MCF 10A (cell line): ENCODE measurements around the gene LYL1. TPM values are rescaled to one million over a fixed set of nuclear protein-coding genes. Genes with fewer than 3 reads are reported as not detected.

Experiments used
- BruUV-seq: library from RNA; stranded (reverse); fragments of 400-500 nt; replicated peaks from 2 replicates; lab custom pipeline; 2021; lab: Mats Ljungman, UMichigan
- CTCF ChIA-PET: fragments of 300-600 bp; sonication (Branson Sonifier 250); formaldehyde crosslinking; extraction: SDS; loops from one replicate; lab custom pipeline; 2021; ENCODE audit warnings: antibody characterized with exemption, inconsistent platforms; lab: Yijun Ruan, JAX
- POLR2A ChIA-PET: fragments of 300-600, 350-650 bp; sonication (Branson Sonifier 250); formaldehyde crosslinking; extraction: SDS; loops from one replicate; lab custom pipeline; 2020; ENCODE audit warnings: antibody characterized with exemption, inconsistent platforms; lab: Yijun Ruan, JAX
- DNase-seq: peaks from one replicate; pipeline ENCODE4 v3.0.0-alpha.2; 2018; ENCODE audit not compliant: unreplicated experiment
- H3K27ac Mint-ChIP-seq: one replicate; pipeline ENCODE4 v1.8.0; 2022; ENCODE audit warnings: mild to moderate bottlenecking, low read depth, mixed read lengths; ENCODE audit not compliant: unreplicated experiment
- H3K27me3 Mint-ChIP-seq: one replicate; pipeline ENCODE4 v1.8.0; 2022; ENCODE audit warnings: mixed read lengths; ENCODE audit not compliant: insufficient read depth, unreplicated experiment
- H3K36me3 Mint-ChIP-seq: one replicate; pipeline ENCODE4 v1.8.0; 2022; ENCODE audit warnings: mild to moderate bottlenecking, moderate library complexity, mixed read lengths; ENCODE audit not compliant: insufficient read depth, unreplicated experiment
- H3K4me1 Mint-ChIP-seq: one replicate; pipeline ENCODE4 v1.8.0; 2022; ENCODE audit warnings: mixed read lengths; ENCODE audit not compliant: insufficient read depth, unreplicated experiment
- H3K4me3 Mint-ChIP-seq: one replicate; pipeline ENCODE4 v1.8.0; 2022; ENCODE audit warnings: mild to moderate bottlenecking, moderate library complexity, mixed read lengths; ENCODE audit not compliant: unreplicated experiment
- H3K9me3 Mint-ChIP-seq: one replicate; pipeline ENCODE4 v1.8.0; 2022; ENCODE audit warnings: mixed read lengths; ENCODE audit not compliant: unreplicated experiment
- intact Hi-C: fragments of 100-400 bp; cut with micrococcal nuclease; formaldehyde crosslinking; loops from 2 replicates; pipeline ENCODE4 v1.14.1; 2022
- total RNA-seq: library from RNA; stranded (reverse); gene quantifications from 2 replicates; pipeline ENCODE4 v1.2.3, GENCODE V29; 2022
- TF ChIP-seq, protein P1 (sequence below): fragments of 200-600 bp; IDR thresholded peaks from one replicate; pipeline ENCODE4 v1.8.0; 2022; ENCODE audit warnings: antibody characterized with exemption, mild to moderate bottlenecking; ENCODE audit not compliant: unreplicated experiment

Gene LYL1
- total RNA-seq, 1 experiment from 2014 or later, result not detected

DNA sequence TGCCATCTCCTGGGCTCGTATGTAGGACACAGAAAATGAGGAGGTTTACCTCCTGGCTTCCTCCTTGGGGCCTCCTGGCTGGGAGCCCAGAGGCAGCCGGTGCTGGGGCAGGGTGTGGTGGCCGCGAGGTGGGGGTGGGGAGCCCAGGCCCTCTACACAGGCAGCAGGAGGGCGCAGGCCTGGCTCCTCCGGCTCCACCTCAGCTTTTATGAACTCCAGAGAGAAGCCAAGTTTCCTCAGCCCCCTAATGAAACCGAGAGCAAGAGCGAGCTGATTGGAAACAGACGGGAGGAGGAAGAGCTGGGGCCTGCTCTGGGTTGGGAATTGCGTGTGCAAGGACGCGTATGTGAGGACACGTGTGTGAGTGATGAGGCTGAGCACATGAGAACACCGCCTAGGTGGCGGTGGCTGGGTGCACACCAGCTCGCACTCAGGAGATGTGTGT lies 23.1 kb downstream of the LYL1 start:
- Mint-ChIP-seq H3K9me3 (no peaks in the 10 kb centered on the region), H3K27me3 (no peaks in the 10 kb centered on the region), H3K4me3 (no peak overlapping the region), H3K27ac (no peak overlapping the region), H3K4me1 (peaks cover 9% of the 10 kb centered on the region), H3K36me3 (peaks cover 13% of the 10 kb centered on the region)
- POLR2A ChIA-PET, result no interaction called here
- TF ChIP-seq, protein P1, sequence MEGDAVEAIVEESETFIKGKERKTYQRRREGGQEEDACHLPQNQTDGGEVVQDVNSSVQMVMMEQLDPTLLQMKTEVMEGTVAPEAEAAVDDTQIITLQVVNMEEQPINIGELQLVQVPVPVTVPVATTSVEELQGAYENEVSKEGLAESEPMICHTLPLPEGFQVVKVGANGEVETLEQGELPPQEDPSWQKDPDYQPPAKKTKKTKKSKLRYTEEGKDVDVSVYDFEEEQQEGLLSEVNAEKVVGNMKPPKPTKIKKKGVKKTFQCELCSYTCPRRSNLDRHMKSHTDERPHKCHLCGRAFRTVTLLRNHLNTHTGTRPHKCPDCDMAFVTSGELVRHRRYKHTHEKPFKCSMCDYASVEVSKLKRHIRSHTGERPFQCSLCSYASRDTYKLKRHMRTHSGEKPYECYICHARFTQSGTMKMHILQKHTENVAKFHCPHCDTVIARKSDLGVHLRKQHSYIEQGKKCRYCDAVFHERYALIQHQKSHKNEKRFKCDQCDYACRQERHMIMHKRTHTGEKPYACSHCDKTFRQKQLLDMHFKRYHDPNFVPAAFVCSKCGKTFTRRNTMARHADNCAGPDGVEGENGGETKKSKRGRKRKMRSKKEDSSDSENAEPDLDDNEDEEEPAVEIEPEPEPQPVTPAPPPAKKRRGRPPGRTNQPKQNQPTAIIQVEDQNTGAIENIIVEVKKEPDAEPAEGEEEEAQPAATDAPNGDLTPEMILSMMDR, result no peak
- BruUV-seq, result no TSS peak
- intact Hi-C loops, result no loop called here
- DNase-seq, result no peak
- CTCF ChIA-PET, result interaction anchor here (0.7 to 3.9 kb wide), 8 partner anchors 14 to 114 kb away, joined by 3 to 21 read pairs (median 4); no protein-coding TSS in a partner anchor

DNA sequence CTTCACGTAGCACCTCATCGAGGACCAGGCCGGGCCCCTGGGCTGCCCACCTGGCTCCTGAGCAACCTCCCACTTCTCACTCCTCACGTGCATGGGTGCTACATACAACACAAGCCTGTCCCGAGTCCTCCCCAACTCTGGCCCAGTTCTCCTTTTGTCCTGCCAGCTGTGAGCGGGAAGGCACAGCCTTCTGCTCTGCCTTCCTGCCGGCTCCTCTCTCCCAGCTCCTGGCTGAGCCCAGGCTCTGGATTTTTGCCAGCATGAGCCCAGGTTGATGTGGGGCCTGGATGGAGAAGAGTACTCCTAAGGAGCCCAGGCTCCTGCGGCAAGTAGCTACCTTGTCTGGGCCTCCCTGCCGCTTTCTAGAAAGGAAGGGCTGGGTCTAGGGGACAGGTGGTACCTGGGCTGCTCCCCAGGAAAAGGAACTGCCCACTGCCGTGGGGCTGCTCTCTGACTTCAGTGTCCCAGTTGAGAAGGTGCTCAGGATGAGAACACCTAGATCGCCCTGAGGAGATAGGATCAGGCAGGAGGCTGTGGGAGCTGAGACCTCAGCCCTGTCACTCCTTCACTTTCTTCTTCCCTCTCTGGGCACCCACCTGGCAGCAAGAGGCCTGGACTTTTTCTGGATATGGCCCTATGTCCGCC lies 23.6 kb downstream of the LYL1 start:
- Mint-ChIP-seq H3K4me1 (peaks cover 9% of the 10 kb centered on the region), H3K36me3 (peaks cover 15% of the 10 kb centered on the region), H3K4me3 (no peak overlapping the region), H3K9me3 (no peaks in the 10 kb centered on the region), H3K27ac (no peak overlapping the region), H3K27me3 (no peaks in the 10 kb centered on the region)
- ChIA-PET POLR2A (no interaction called here), CTCF (interaction anchor here (0.7 to 3.9 kb wide), 6 partner anchors 15 to 114 kb away, joined by 3 to 21 read pairs (median 5); no protein-coding TSS in a partner anchor)
- TF ChIP-seq, protein P1, result no peak
- no TSS peak for BruUV-seq
- no peak for DNase-seq
- intact Hi-C loops, result no loop called here

DNA sequence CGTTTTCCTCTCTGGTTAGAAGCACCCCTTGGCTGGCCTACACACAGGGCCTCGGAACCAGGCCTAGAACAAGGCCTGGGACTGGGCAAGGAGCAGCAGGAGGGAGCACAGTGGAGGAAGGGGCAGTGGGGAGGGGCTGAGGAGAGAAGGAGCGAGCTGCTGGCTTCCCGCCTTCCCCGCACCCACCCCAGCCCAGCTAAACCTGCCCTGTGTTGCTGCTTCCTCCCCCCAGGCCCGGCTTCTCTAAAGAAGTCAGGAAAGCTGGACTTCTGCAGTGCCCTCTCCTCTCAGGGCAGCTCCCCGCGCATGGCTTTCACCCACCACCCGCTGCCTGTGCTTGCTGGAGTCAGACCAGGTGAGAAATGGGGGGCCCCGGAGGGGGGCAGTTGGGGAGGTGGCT lies 24.3 kb downstream of the LYL1 start:
- no TSS peak for BruUV-seq
- intact Hi-C loops, result no loop called here
- ChIA-PET POLR2A (interaction anchor here (0.6 kb wide), 1 partner anchor 241 kb away, joined by 3 read pairs; no protein-coding TSS in a partner anchor), CTCF (interaction anchor here (1.3 to 3.9 kb wide), 4 partner anchors 16 to 113 kb away, joined by 3 to 21 read pairs (median 10); no protein-coding TSS in a partner anchor)
- TF ChIP-seq, protein P1, result no peak
- Mint-ChIP-seq H3K4me1 (peaks cover 9% of the 10 kb centered on the region), H3K9me3 (no peaks in the 10 kb centered on the region), H3K4me3 (no peak overlapping the region), H3K36me3 (peaks cover 21% of the 10 kb centered on the region), H3K27me3 (no peaks in the 10 kb centered on the region), H3K27ac (no peak overlapping the region)
- no peak for DNase-seq

DNA sequence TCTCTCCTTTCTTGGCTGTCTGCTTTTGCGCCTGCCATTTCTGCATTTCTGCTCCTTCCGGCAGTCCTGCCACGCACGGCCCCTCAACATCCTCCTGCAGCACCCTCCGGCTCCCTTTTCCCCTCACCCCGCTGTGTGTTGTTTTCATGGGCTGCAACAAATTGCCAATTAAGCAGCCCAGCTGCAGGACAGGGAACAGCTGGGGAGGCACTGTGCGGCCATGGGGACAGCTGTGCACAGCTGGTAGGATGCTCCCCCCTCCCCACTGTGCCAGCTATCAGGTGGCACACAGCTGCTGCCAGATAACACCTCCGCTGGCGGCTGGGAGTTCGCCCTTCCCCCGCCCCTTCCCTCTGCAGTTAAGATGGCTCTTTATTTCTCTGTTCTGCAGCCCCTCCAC lies 25.4 kb downstream of the LYL1 start:
- intact Hi-C loops, result no loop called here
- Mint-ChIP-seq H3K27ac (no peak overlapping the region), H3K36me3 (peaks cover 21% of the 10 kb centered on the region), H3K4me3 (no peak overlapping the region), H3K4me1 (peaks cover 9% of the 10 kb centered on the region), H3K27me3 (no peaks in the 10 kb centered on the region), H3K9me3 (no peaks in the 10 kb centered on the region)
- ChIA-PET POLR2A (interaction anchor here (0.7 kb wide), 1 partner anchor 220 kb away, joined by 3 read pairs; no protein-coding TSS in a partner anchor), CTCF (interaction anchor here (0.6 to 3.9 kb wide), 4 partner anchors 16 to 192 kb away, joined by 3 to 21 read pairs (median 10); no protein-coding TSS in a partner anchor)
- TF ChIP-seq, protein P1, result no peak
- BruUV-seq, result no TSS peak
- DNase-seq, result no peak
